ENCODE results near the gene SIDT1. TPM values are rescaled to one million over a fixed set of nuclear protein-coding genes. Genes with fewer than 3 reads are reported as not detected.

Gene SIDT1
- total and polyA plus RNA-seq, 4 donors: 1.0 to 16.3 (median 4.6) TPM

DNA sequence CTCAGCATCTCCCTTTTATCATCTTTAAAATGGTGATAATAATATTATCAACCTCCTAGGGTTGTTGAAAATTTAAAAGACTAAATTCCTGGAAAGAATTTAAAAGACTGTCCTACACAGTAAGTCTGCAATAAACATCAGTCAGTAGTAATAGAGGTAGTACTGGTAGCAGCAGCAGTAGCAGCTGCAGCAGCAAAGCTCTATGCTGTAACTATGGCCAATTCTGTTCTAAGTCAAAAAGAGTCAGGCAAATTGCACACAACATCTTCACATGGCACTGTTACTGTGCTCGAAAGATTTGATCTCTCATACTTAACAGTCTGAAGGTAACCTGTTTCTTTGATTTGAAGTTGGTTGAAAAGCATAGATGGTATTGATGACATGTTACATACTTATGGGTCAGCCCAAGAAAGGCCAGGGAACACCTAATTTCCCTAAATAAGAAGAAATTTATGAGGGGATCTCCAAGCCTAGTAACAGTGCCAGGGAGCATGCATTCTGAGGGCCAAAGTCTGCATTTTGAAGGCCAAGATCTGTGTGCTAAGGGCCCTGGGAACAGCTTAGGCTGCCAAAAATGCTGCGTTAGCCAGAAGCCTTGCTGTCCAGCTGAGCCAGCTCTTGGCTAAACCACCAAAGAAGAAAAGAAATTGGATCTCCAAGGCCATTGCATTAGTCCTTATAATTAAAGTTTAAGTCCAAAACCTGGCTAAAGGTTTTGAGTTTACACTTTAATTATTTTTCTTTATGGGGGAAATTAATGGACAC is 68.2 kb downstream of the SIDT1 start:
- ATAC-seq (ENCODE audit: insufficient read depth, low FRiP score) (no peak), DNase-seq (no peak)
- H3K27me3 ChIP-seq (ENCODE audit: control insufficient read depth in 3 of 3, insufficient read depth in 3 of 3, low read length in 2 of 3): no peaks in the 10 kb centered on the region
- no peak overlapping the region for H3K9ac ChIP-seq (ENCODE audit: insufficient read depth in 1 of 2, low read length in 2 of 2)
- 84 to 92% methylated on average over 2 of the region's 2 CpGs for WGBS, 2 donors
- H3K4me3 ChIP-seq: no peak overlapping the region
- H3K9me3 ChIP-seq (ENCODE audit: control insufficient read depth in 4 of 4, insufficient read depth in 3 of 4, low read length in 3 of 4): no peaks in the 10 kb centered on the region
- no peak overlapping the region for H3K27ac ChIP-seq (ENCODE audit: low read depth in 1 of 2, low read length in 1 of 2)
- TF ChIP-seq, protein P1, sequence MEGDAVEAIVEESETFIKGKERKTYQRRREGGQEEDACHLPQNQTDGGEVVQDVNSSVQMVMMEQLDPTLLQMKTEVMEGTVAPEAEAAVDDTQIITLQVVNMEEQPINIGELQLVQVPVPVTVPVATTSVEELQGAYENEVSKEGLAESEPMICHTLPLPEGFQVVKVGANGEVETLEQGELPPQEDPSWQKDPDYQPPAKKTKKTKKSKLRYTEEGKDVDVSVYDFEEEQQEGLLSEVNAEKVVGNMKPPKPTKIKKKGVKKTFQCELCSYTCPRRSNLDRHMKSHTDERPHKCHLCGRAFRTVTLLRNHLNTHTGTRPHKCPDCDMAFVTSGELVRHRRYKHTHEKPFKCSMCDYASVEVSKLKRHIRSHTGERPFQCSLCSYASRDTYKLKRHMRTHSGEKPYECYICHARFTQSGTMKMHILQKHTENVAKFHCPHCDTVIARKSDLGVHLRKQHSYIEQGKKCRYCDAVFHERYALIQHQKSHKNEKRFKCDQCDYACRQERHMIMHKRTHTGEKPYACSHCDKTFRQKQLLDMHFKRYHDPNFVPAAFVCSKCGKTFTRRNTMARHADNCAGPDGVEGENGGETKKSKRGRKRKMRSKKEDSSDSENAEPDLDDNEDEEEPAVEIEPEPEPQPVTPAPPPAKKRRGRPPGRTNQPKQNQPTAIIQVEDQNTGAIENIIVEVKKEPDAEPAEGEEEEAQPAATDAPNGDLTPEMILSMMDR (IDR thresholded peaks at IDR 0.05; ENCODE audit: control extremely low read depth, extremely low read depth): no peak
- H3K36me3 ChIP-seq (ENCODE audit: control insufficient read depth in 4 of 4, insufficient read depth in 4 of 4, low read length in 4 of 4): no peaks in the 10 kb centered on the region
- no peaks in the 10 kb centered on the region for H3K4me1 ChIP-seq (ENCODE audit: control insufficient read depth in 5 of 5, insufficient read depth in 5 of 5, low read length in 5 of 5)

GRCh38 chr3:113601240-113601639 is 68.9 kb downstream of the SIDT1 start:
- no peaks in the 10 kb centered on the region for H3K4me1 ChIP-seq (ENCODE audit: control insufficient read depth in 5 of 5, insufficient read depth in 5 of 5, low read length in 5 of 5)
- ATAC-seq (ENCODE audit: insufficient read depth, low FRiP score): no peak
- H3K36me3 ChIP-seq (ENCODE audit: control insufficient read depth in 4 of 4, insufficient read depth in 4 of 4, low read length in 4 of 4): no peaks in the 10 kb centered on the region
- H3K4me3 ChIP-seq: no peak overlapping the region
- no peaks in the 10 kb centered on the region for H3K27me3 ChIP-seq (ENCODE audit: control insufficient read depth in 3 of 3, insufficient read depth in 3 of 3, low read length in 2 of 3)
- TF ChIP-seq, protein P1 (IDR thresholded peaks at IDR 0.05; ENCODE audit: control extremely low read depth, extremely low read depth): no peak
- WGBS, 2 donors: 95 to 97% methylated on average over 2 of the region's 2 CpGs
- no peak overlapping the region for H3K27ac ChIP-seq (ENCODE audit: low read depth in 1 of 2, low read length in 1 of 2)
- H3K9ac ChIP-seq (ENCODE audit: insufficient read depth in 1 of 2, low read length in 2 of 2): no peak overlapping the region
- H3K9me3 ChIP-seq (ENCODE audit: control insufficient read depth in 4 of 4, insufficient read depth in 3 of 4, low read length in 3 of 4): no peaks in the 10 kb centered on the region
- DNase-seq: no peak

- no peak overlapping the region for H3K27ac ChIP-seq (ENCODE audit: low read depth in 1 of 2, low read length in 1 of 2)
- TF ChIP-seq, protein P1 (IDR thresholded peaks at IDR 0.05; ENCODE audit: control extremely low read depth, extremely low read depth): no peak
- peaks cover 0 to 7% (median 0%) of the 10 kb centered on the region in 5 donors for H3K4me1 ChIP-seq (ENCODE audit: control insufficient read depth in 5 of 5, insufficient read depth in 5 of 5, low read length in 5 of 5)
- 95 to 99% methylated on average over 2 of the region's 2 CpGs for WGBS, 2 donors
- H3K27me3 ChIP-seq (ENCODE audit: control insufficient read depth in 3 of 3, insufficient read depth in 3 of 3, low read length in 2 of 3): no peaks in the 10 kb centered on the region
- H3K36me3 ChIP-seq (ENCODE audit: control insufficient read depth in 4 of 4, insufficient read depth in 4 of 4, low read length in 4 of 4): no peaks in the 10 kb centered on the region
- DNase-seq (no peak), ATAC-seq (ENCODE audit: insufficient read depth, low FRiP score) (no peak)
- H3K9me3 ChIP-seq (ENCODE audit: control insufficient read depth in 4 of 4, insufficient read depth in 3 of 4, low read length in 3 of 4): no peaks in the 10 kb centered on the region
- H3K4me3 ChIP-seq: no peak overlapping the region
- no peak overlapping the region for H3K9ac ChIP-seq (ENCODE audit: insufficient read depth in 1 of 2, low read length in 2 of 2)
Observed at GRCh38 chr3:113602256-113602655, 69.9 kb downstream of the SIDT1 start.
